HepG2 (cell line): ENCODE results near the gene ATP2A2. TPM values are rescaled to one million over a fixed set of nuclear protein-coding genes. Genes with fewer than 3 reads are reported as not detected.

ENCODE experiments used
- ATAC-seq: fragments of 200-7000 bp; cut with Tn5 transposase; 3 replicates; pipeline ENCODE4 v1.9.1; 2020; ENCODE audit warnings: mild to moderate bottlenecking, moderate library complexity
- BruUV-seq: library from RNA; stranded (reverse); fragments of 400-500 nt; replicated peaks from 2 replicates; lab custom pipeline; 2021; lab: Mats Ljungman, UMichigan
- CTCF ChIA-PET: fragments of 300-600 bp; formaldehyde crosslinking; extraction: SDS; loops from one replicate; lab custom pipeline; 2021; ENCODE audit warnings: low total read pairs, inconsistent platforms, low intra/inter-chr PET ratio; lab: Yijun Ruan, JAX
- POLR2A ChIA-PET: fragments of 350-600 bp; sonication (Branson Sonifier 250); formaldehyde crosslinking; loops from one replicate; lab custom pipeline; 2020; ENCODE audit warnings: antibody characterized with exemption, inconsistent platforms; lab: Yijun Ruan, JAX
- DNase-seq: peaks from one replicate; pipeline ENCODE4 v3.0.0-alpha.2; 2015; ENCODE audit warnings: low spot score
- FAIRE-seq: peaks from 3 replicates; lab custom pipeline; 2011; peaks lifted over from hg19 to GRCh38; lab: Jason Lieb, UNC
- H2AFZ ChIP-seq: one replicate; pipeline ENCODE4 v1.6.1; 2011; ENCODE audit warnings: low read length, inconsistent platforms
- H3K27ac ChIP-seq: fragments of 300-600 bp; 3 replicates; pipeline ENCODE4 v1.8.0; 2011; ENCODE audit warnings: mixed run types, mild to moderate bottlenecking, mixed read lengths, low read length, inconsistent platforms; ENCODE audit not compliant: insufficient read depth; ENCODE audit errors: extremely low read length
- H3K27me3 ChIP-seq, 2 experiments: fragments of 200-600 bp in 1 of 2; 2 replicates in 1 of 2; 3 replicates in 1 of 2; pipeline versions ENCODE4 v1.6.0 to v1.8.0; 2011; ENCODE audit warnings: low read length in 2 of 2, mild to moderate bottlenecking in 2 of 2, moderate library complexity in 2 of 2, inconsistent platforms in 1 of 2; ENCODE audit not compliant: insufficient read depth in 2 of 2, control insufficient read depth in 1 of 2
- H3K36me3 ChIP-seq, 2 experiments: fragments of 200-600 bp in 1 of 2; replicated peaks in 1 of 2; 2 replicates in 1 of 2; 3 replicates in 1 of 2; pipeline versions ENCODE4 v1.5.1 to v1.8.0; 2011; ENCODE audit warnings: low read length in 2 of 2, inconsistent platforms in 1 of 2; ENCODE audit not compliant: insufficient read depth in 2 of 2, control insufficient read depth in 1 of 2
- H3K4me1 ChIP-seq: 2 replicates; pipeline ENCODE4 v1.5.1; 2012; ENCODE audit warnings: low read length, inconsistent platforms; ENCODE audit not compliant: insufficient read depth
- H3K4me2 ChIP-seq: 2 replicates; pipeline ENCODE4 v1.6.0; 2011; ENCODE audit warnings: low read depth, low read length, inconsistent platforms
- H3K4me3 ChIP-seq, 3 experiments: fragments of 200-600 bp in 1 of 3; sonication (generic), shearing (Covaris generic) in 1 of 3; replicated peaks in 1 of 3; 2 replicates each; pipeline ENCODE4 v1.5.1; 2011 to 2016; ENCODE audit warnings: low read length in 3 of 3, inconsistent platforms in 2 of 3, low read depth in 2 of 3, mild to moderate bottlenecking in 2 of 3, control low read depth in 1 of 3, mixed read lengths in 1 of 3; ENCODE audit not compliant: insufficient read depth in 1 of 3
- H3K79me2 ChIP-seq: one replicate; pipeline ENCODE4 v1.6.1; 2011; ENCODE audit warnings: low read length, inconsistent platforms; ENCODE audit not compliant: insufficient read depth
- H3K9ac ChIP-seq: 2 replicates; pipeline ENCODE4 v1.6.0; 2011; ENCODE audit warnings: mild to moderate bottlenecking, low read depth, low read length, inconsistent platforms; ENCODE audit not compliant: insufficient read depth
- H3K9me3 ChIP-seq: 2 replicates; pipeline ENCODE4 v1.5.1; 2012; ENCODE audit warnings: mild to moderate bottlenecking, low read length
- H4K20me1 ChIP-seq: 2 replicates; pipeline ENCODE4 v1.6.0; 2011; ENCODE audit warnings: inconsistent platforms, mild to moderate bottlenecking, low read length, moderate library complexity; ENCODE audit not compliant: insufficient read depth
- CEBPB ChIP-seq: IDR thresholded peaks from 2 replicates; pipeline ENCODE4 v1.6.1; 2011; ENCODE audit warnings: low read depth, low read length, improper control_type of control experiment, borderline replicate concordance
- CEBPG ChIP-seq: IDR thresholded peaks from 2 replicates; pipeline ENCODE4 v1.6.1; 2016
- MXD4 ChIP-seq: IDR thresholded peaks from 2 replicates; pipeline ENCODE4 v1.6.1; 2016; ENCODE audit warnings: mild to moderate bottlenecking, missing biosample characterization, missing genetic modification reagents
- RBM22 ChIP-seq: fragments of 200-400 bp; formaldehyde crosslinking; optimal IDR thresholded peaks from 2 replicates; pipeline ENCODE3; 2017; ENCODE audit warnings: mild to moderate bottlenecking, low read length, moderate library complexity
- ZNF331 ChIP-seq: sonication (generic); formaldehyde crosslinking; IDR thresholded peaks from 2 replicates; pipeline ENCODE4 v1.4.0; 2020; ENCODE audit warnings: missing genetic modification reagents
- ZNF460 ChIP-seq: sonication (generic); formaldehyde crosslinking; IDR thresholded peaks from 2 replicates; pipeline ENCODE4 v1.5.1; 2020; ENCODE audit warnings: missing genetic modification reagents, mild to moderate bottlenecking, borderline replicate concordance
- WGBS: methylation state at CpG from one replicate; pipeline ENCODE4 v1.1.6; 2017; ENCODE audit warnings: low lambda C conversion rate; 5-methylcytosine and 5-hydroxymethylcytosine counted together
- in situ Hi-C: cut with HindIII; loops from 2 replicates; pipeline ENCODE4 v1.10.0; 2017; ENCODE audit warnings: low pct_unique_long_range_greater_than_20kb; ENCODE audit not compliant: extremely low pct_ligation_motif_present
- intact Hi-C: fragments of 100-400 bp; cut with micrococcal nuclease; formaldehyde crosslinking; loops from one replicate; pipeline ENCODE4 v1.10.0; 2022; ENCODE audit not compliant: unreplicated experiment
- polyA plus RNA-seq, 8 experiments: library from polyadenylated mRNA; depleted of rRNA in 3 of 8; stranded (reverse) in 7 of 8; unstranded in 1 of 8; fragments of >200 nt; fragmentation: Illumina TruSeq in 4 of 8; extraction: Trizol in 4 of 8; gene quantifications; 2 replicates each; pipeline versions ENCODE4 v1.2.1 to v1.2.3, GENCODE V29; 2011 to 2016; ENCODE audit warnings: low read depth in 4 of 8, missing spikeins in 1 of 8, mixed read lengths in 1 of 8; ENCODE audit not compliant: insufficient read depth in 1 of 8
- total RNA-seq, 5 experiments: library from RNA; depleted of rRNA; stranded (reverse); fragments of >200 nt; fragmentation: Illumina TruSeq; extraction: Trizol; gene quantifications; 2 replicates each; pipeline ENCODE4 v1.2.3, GENCODE V29; 2016; ENCODE audit warnings: low read depth in 1 of 5
- TF ChIP-seq, protein P1 (sequence below), 2 experiments: sonication (generic) in 1 of 2; formaldehyde crosslinking in 1 of 2; IDR thresholded peaks; 2 replicates each; pipeline versions ENCODE4 v1.5.1 to v1.6.1; 2011 to 2020; ENCODE audit warnings: borderline replicate concordance in 1 of 2, low read depth in 1 of 2, low read length in 1 of 2, mild to moderate bottlenecking in 1 of 2, missing genetic modification reagents in 1 of 2, moderate library complexity in 1 of 2
- TF ChIP-seq, protein P2 (sequence below): sonication (generic); formaldehyde crosslinking; IDR thresholded peaks from 2 replicates; pipeline ENCODE4 v1.4.0; 2020; ENCODE audit warnings: missing genetic modification reagents

ATP2A2 gene
- total and polyA plus RNA-seq, 2 of the 13 experiments (the other 11 are each of a cell fraction or from before 2014, with no cell fraction given): 35.4 to 85.5 TPM

DNA sequence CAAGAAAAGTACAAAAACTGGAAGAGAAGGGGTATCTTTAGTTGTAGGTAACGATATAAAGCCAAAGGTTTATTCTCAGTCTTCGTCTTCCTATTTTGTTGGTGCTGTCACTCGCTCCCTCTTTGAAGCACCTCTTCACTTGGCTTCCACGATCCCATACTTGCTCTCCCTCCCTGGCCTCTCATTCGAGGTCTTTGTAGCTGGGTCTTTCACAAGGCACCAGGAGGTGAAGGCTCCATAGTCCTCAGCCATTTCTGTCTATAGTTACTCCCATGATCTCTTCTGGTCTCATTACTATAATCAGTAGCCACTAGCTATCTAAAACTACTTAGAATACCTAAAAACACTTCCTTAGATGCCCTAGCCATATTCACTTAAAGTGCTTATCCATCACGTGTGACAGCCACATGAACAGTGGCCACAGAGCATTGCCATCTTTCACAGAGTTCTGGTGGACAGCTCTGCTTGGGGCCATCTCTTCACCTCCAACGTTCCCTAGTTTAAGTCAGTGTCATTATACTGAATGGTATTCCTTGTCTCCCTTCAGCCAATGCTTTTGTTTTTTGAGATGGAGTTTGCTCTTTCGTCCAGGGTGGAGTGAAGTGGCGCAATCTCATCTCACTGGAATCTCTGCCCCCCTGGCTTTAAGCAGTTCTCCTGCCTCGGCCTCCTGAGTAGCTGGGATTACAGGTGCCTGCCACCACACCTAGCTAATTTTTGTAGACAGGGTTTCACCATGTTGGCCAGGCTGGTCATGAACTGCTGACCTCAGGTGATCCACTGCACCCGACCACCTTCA lies 57.1 kb downstream of the ATP2A2 start:
- POLR2A ChIA-PET: no interaction called here
- no peaks in the 10 kb centered on the region for H3K27me3 ChIP-seq
- peaks cover 32% of the 10 kb centered on the region for H3K4me1 ChIP-seq
- peak; percentile 49 for ATAC-seq
- peak; percentile 40 for DNase-seq
- CTCF ChIA-PET: no interaction called here
- H3K79me2 ChIP-seq: no peaks in the 10 kb centered on the region
- no peak overlapping the region for H3K4me2 ChIP-seq
- no TSS peak for BruUV-seq
- FAIRE-seq: peak; percentile 40
- no peak overlapping the region for H3K4me3 ChIP-seq
- H3K27ac ChIP-seq: peak overlapping the region; percentile 29
- intact Hi-C loops (no loop called here), in situ Hi-C loops (no loop called here)
- no peak overlapping the region for H2AFZ ChIP-seq
- no peaks in the 10 kb centered on the region for H4K20me1 ChIP-seq
- no peaks in the 10 kb centered on the region for H3K9me3 ChIP-seq
- H3K9ac ChIP-seq: no peak overlapping the region
- H3K36me3 ChIP-seq: peaks cover 41 to 95% of the 10 kb centered on the region in 2 experiments
- peak; percentile 77 for TF ChIP-seq RBM22
- TF ChIP-seq CEBPG (CRISPR knock-in tag): peak; percentile 67
- TF ChIP-seq, protein P1, sequence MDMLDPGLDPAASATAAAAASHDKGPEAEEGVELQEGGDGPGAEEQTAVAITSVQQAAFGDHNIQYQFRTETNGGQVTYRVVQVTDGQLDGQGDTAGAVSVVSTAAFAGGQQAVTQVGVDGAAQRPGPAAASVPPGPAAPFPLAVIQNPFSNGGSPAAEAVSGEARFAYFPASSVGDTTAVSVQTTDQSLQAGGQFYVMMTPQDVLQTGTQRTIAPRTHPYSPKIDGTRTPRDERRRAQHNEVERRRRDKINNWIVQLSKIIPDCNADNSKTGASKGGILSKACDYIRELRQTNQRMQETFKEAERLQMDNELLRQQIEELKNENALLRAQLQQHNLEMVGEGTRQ (IDR thresholded peaks at IDR 0.05; ENCODE audit: low read depth, low read length): no peak
- TF ChIP-seq, protein P1 (CRISPR knock-in tag; IDR thresholded peaks at IDR 0.05; ENCODE audit: borderline replicate concordance): no peak
- peak; percentile 75; the same call in 1 of the 2 replicates for TF ChIP-seq ZNF460 (CRISPR knock-in tag)
- TF ChIP-seq ZNF331 (CRISPR knock-in tag): 0 out of 2 replicates have a peak, but pooled peaks have one; percentile 19
- TF ChIP-seq, protein P2, sequence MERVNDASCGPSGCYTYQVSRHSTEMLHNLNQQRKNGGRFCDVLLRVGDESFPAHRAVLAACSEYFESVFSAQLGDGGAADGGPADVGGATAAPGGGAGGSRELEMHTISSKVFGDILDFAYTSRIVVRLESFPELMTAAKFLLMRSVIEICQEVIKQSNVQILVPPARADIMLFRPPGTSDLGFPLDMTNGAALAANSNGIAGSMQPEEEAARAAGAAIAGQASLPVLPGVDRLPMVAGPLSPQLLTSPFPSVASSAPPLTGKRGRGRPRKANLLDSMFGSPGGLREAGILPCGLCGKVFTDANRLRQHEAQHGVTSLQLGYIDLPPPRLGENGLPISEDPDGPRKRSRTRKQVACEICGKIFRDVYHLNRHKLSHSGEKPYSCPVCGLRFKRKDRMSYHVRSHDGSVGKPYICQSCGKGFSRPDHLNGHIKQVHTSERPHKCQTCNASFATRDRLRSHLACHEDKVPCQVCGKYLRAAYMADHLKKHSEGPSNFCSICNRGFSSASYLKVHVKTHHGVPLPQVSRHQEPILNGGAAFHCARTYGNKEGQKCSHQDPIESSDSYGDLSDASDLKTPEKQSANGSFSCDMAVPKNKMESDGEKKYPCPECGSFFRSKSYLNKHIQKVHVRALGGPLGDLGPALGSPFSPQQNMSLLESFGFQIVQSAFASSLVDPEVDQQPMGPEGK (CRISPR knock-in tag): peak; percentile 89
- TF ChIP-seq MXD4 (CRISPR knock-in tag): no peak
- TF ChIP-seq CEBPB: peak; percentile 48; the same call in 1 of the 2 replicates
- WGBS: 86% methylated on average over 11 of the region's 11 CpGs
